ENCODE data around the gene TMEM272. TPM values are rescaled to one million over a fixed set of nuclear protein-coding genes. Genes with fewer than 3 reads are reported as not detected.

TMEM272 gene
- total and polyA plus RNA-seq, 2 of the 13 experiments (the other 11 are each of a cell fraction or from before 2014, with no cell fraction given) = 0.37 to 0.62 TPM

DNA sequence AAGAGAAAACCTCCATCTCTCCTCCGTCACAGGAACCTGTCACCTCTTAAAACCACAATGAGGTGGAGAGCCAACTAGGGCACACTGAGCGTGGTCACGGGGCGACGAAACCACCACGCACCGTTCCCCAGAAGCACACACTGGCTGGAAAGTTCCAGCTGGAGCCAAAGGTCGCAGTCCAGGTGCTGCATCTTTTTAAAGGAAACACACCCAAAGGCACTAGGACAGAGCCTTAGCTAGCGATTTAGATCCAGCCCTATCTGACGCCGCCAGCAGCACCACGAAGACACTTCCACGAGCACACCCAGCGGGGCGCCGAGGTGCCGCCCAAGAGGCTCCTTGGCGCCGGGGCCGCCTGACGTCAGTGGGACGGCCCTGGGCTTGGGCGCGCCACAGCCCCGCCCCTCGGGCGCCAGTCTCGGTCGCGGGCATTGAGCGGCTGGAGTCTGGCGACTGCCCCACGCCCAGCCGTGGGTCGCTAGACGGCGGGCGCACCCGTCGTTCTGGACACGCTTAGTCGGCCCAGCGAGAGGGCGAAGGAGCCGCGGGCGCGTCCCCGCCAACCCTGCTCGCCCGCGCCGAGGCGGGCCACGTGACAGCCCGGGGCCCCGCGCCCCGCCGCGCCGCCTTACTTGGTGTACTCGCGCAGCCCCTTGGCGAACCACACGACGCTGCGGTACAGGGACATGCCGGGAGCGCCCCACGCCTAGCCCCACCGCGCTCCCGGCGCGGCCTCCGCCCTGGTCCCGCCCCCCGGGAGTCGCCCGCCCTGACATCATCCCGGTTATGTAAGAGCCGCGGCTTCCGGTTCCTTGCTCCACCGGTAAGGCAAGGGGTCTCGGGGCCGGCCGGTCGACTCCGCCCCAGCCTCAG is 41.3 kb downstream of the TMEM272 start, which contains the start of gene DHRS12 (continued):
- TF ChIP-seq ZMYM2 (CRISPR knock-in tag; IDR thresholded peaks at IDR 0.05) (no peak), WIZ (CRISPR knock-in tag; IDR thresholded peaks at IDR 0.05) (no peak), GABPB1 (CRISPR knock-in tag; IDR thresholded peaks at IDR 0.05) (peak; percentile 93), KLF13 (CRISPR knock-in tag; IDR thresholded peaks at IDR 0.05) (no peak), ZBTB42 (CRISPR knock-in tag; IDR thresholded peaks at IDR 0.05) (no peak), ZBTB1 (CRISPR knock-in tag; IDR thresholded peaks at IDR 0.05; ENCODE audit: borderline replicate concordance) (no peak), NFE2L1 (CRISPR knock-in tag; IDR thresholded peaks at IDR 0.05; ENCODE audit: borderline replicate concordance) (no peak), TEAD2 (CRISPR knock-in tag; IDR thresholded peaks at IDR 0.05) (no peak), GABPA (IDR thresholded peaks at IDR 0.05; ENCODE audit: low read depth, low read length) (peak; percentile 33; the same call in 1 of the 2 replicates), GABPA (CRISPR knock-in tag; IDR thresholded peaks at IDR 0.05; ENCODE audit: low read depth) (peak; percentile 80), ZNF468 (CRISPR knock-in tag; IDR thresholded peaks at IDR 0.05) (no peak), NFIC (IDR thresholded peaks at IDR 0.05; ENCODE audit: low read length) (no peak), MTF1 (CRISPR knock-in tag; IDR thresholded peaks at IDR 0.05) (no peak), TCF12 (IDR thresholded peaks at IDR 0.05) (no peak), TCF12 (CRISPR knock-in tag; IDR thresholded peaks at IDR 0.05) (no peak), NR2C2 (CRISPR knock-in tag; IDR thresholded peaks at IDR 0.05; ENCODE audit: borderline replicate concordance) (no peak), KMT2B (CRISPR knock-in tag; IDR thresholded peaks at IDR 0.05) (peak; percentile 40), NCOA1 (CRISPR knock-in tag; IDR thresholded peaks at IDR 0.05) (no peak; the same call in 1 of the 2 replicates), ZNF772 (CRISPR knock-in tag; IDR thresholded peaks at IDR 0.05) (no peak), ZNF724P (CRISPR knock-in tag; IDR thresholded peaks at IDR 0.05; ENCODE audit: borderline replicate concordance) (no peak), RELA (CRISPR knock-in tag; IDR thresholded peaks at IDR 0.05) (no peak; the same call in 1 of the 2 replicates), ZNF737 (CRISPR knock-in tag; IDR thresholded peaks at IDR 0.05; ENCODE audit: borderline replicate concordance) (no peak), IRX3 (CRISPR knock-in tag; IDR thresholded peaks at IDR 0.05; ENCODE audit: borderline replicate concordance, low read depth) (no peak), ZNF614 (CRISPR knock-in tag; IDR thresholded peaks at IDR 0.05; ENCODE audit: borderline replicate concordance) (peak; percentile 71)
- TF ChIP-seq, protein P1, sequence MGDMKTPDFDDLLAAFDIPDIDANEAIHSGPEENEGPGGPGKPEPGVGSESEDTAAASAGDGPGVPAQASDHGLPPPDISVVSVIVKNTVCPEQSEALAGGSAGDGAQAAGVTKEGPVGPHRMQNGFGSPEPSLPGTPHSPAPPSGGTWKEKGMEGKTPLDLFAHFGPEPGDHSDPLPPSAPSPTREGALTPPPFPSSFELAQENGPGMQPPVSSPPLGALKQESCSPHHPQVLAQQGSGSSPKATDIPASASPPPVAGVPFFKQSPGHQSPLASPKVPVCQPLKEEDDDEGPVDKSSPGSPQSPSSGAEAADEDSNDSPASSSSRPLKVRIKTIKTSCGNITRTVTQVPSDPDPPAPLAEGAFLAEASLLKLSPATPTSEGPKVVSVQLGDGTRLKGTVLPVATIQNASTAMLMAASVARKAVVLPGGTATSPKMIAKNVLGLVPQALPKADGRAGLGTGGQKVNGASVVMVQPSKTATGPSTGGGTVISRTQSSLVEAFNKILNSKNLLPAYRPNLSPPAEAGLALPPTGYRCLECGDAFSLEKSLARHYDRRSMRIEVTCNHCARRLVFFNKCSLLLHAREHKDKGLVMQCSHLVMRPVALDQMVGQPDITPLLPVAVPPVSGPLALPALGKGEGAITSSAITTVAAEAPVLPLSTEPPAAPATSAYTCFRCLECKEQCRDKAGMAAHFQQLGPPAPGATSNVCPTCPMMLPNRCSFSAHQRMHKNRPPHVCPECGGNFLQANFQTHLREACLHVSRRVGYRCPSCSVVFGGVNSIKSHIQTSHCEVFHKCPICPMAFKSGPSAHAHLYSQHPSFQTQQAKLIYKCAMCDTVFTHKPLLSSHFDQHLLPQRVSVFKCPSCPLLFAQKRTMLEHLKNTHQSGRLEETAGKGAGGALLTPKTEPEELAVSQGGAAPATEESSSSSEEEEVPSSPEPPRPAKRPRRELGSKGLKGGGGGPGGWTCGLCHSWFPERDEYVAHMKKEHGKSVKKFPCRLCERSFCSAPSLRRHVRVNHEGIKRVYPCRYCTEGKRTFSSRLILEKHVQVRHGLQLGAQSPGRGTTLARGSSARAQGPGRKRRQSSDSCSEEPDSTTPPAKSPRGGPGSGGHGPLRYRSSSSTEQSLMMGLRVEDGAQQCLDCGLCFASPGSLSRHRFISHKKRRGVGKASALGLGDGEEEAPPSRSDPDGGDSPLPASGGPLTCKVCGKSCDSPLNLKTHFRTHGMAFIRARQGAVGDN (CRISPR knock-in tag; IDR thresholded peaks at IDR 0.05) = peak; percentile 97
- TF ChIP-seq, protein P2, sequence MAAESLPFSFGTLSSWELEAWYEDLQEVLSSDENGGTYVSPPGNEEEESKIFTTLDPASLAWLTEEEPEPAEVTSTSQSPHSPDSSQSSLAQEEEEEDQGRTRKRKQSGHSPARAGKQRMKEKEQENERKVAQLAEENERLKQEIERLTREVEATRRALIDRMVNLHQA (CRISPR knock-in tag; IDR thresholded peaks at IDR 0.05) = no peak
- TF ChIP-seq, protein P3, sequence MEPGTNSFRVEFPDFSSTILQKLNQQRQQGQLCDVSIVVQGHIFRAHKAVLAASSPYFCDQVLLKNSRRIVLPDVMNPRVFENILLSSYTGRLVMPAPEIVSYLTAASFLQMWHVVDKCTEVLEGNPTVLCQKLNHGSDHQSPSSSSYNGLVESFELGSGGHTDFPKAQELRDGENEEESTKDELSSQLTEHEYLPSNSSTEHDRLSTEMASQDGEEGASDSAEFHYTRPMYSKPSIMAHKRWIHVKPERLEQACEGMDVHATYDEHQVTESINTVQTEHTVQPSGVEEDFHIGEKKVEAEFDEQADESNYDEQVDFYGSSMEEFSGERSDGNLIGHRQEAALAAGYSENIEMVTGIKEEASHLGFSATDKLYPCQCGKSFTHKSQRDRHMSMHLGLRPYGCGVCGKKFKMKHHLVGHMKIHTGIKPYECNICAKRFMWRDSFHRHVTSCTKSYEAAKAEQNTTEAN (CRISPR knock-in tag; conservative IDR thresholded peaks at IDR 0.05) = peak; percentile 71; the same call in 1 of the 2 replicates

All from HepG2 (cell line).